Mesothelial cell of epicardium (in vitro differentiated cells): ENCODE data around the gene ELK4. TPM values are rescaled to one million over a fixed set of nuclear protein-coding genes. Genes with fewer than 3 reads are reported as not detected.

Experiments
- DNase-seq, 2 experiments: peaks; one replicate each; pipeline ENCODE4 v3.0.0; 2021; ENCODE audit warnings: low spot score in 2 of 2; ENCODE audit not compliant: unreplicated experiment in 2 of 2
- H3K27ac Mint-ChIP-seq: 2 replicates; pipeline ENCODE4 v1.8.0; 2021; ENCODE audit warnings: mixed read lengths
- H3K27me3 Mint-ChIP-seq: 2 replicates; pipeline ENCODE4 v1.8.0; 2021; ENCODE audit warnings: low read depth, mixed read lengths
- H3K36me3 Mint-ChIP-seq: 2 replicates; pipeline ENCODE4 v1.8.0; 2021; ENCODE audit warnings: mixed read lengths
- H3K4me1 Mint-ChIP-seq: 2 replicates; pipeline ENCODE4 v1.8.0; 2021; ENCODE audit warnings: mixed read lengths
- H3K4me3 Mint-ChIP-seq: 2 replicates; pipeline ENCODE4 v1.8.0; 2021; ENCODE audit warnings: mild to moderate bottlenecking, moderate library complexity, mixed read lengths
- H3K9me3 Mint-ChIP-seq: 2 replicates; pipeline ENCODE4 v1.8.0; 2021; ENCODE audit warnings: mixed read lengths
- total RNA-seq: library from RNA; stranded (reverse); gene quantifications from 3 replicates; pipeline ENCODE4 v1.2.1, GENCODE V29; 2021
- TF ChIP-seq, protein P1 (sequence below): fragments of 200-600 bp; sonication (generic); IDR thresholded peaks from one replicate; pipeline ENCODE4 v1.5.0; 2021; ENCODE audit warnings: antibody characterized with exemption; ENCODE audit not compliant: unreplicated experiment

The ELK4 gene
- total RNA-seq, 1 donor from 2014 or later, result 36.8 TPM

DNA sequence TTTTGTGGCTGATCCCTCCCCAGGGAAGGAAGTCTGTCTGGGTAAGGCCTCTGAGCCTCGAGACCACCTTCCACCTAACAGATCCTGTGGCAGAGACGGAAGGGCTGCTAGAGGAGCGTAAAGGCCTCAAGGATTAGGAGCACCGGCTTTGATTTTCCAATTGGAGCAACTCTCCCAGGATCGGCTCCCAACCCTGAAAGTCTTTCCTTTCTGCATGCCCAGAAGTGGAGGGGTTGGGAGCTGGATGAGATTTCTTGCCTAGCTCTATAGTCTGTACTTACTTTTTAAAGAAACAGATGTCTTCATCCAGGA, 41.4 kb downstream of the ELK4 start:
- H3K4me3 Mint-ChIP-seq, result no peak overlapping the region
- no peak overlapping the region for H3K27ac Mint-ChIP-seq
- peaks cover 2% of the 10 kb centered on the region for H3K36me3 Mint-ChIP-seq
- TF ChIP-seq, protein P1, sequence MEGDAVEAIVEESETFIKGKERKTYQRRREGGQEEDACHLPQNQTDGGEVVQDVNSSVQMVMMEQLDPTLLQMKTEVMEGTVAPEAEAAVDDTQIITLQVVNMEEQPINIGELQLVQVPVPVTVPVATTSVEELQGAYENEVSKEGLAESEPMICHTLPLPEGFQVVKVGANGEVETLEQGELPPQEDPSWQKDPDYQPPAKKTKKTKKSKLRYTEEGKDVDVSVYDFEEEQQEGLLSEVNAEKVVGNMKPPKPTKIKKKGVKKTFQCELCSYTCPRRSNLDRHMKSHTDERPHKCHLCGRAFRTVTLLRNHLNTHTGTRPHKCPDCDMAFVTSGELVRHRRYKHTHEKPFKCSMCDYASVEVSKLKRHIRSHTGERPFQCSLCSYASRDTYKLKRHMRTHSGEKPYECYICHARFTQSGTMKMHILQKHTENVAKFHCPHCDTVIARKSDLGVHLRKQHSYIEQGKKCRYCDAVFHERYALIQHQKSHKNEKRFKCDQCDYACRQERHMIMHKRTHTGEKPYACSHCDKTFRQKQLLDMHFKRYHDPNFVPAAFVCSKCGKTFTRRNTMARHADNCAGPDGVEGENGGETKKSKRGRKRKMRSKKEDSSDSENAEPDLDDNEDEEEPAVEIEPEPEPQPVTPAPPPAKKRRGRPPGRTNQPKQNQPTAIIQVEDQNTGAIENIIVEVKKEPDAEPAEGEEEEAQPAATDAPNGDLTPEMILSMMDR, result no peak
- no peak for DNase-seq
- H3K4me1 Mint-ChIP-seq, result peaks cover 3% of the 10 kb centered on the region
- peaks cover 10% of the 10 kb centered on the region for H3K27me3 Mint-ChIP-seq
- no peaks in the 10 kb centered on the region for H3K9me3 Mint-ChIP-seq

DNA sequence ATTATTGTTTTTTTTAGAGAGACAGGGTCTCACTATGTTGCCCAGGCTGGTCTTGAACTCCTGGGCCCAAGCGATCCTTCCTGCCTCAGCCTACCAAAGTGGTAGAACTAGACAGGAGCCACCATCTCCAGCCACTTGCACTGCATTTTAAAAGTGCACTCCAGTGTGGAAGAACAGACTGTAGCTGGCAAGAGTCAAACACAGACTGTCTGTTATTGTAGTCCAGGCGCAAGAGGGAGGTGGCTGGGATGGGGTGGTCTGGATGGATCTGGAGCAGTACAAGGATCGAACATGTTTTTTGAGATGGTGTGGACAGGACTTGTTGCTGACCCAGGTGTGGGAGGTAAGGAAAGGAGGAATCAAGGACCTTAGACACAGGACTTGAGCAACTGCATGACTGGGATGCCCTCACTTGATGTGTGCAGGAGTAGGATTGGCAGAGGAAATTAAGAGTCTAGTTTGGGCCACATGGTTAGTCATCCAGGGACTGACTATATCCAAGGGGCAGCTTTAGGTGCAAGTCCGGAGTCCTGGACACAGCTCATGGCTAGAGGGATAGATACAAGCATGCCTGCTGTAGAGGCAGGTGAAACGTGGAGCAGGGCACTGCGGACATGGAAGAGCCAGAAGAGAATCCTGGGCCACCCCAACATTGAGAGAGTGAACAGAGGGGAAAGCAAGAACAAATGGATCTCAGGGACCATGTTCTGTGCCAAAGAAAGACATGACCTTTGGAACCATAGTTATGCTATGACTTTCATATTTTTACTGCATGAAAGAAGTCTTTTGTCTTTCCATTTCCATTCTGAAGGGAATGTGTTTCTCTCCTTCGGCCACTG, 42.0 kb downstream of the ELK4 start:
- Mint-ChIP-seq H3K4me1 (peaks cover 3% of the 10 kb centered on the region), H3K9me3 (no peaks in the 10 kb centered on the region), H3K27me3 (peaks cover 10% of the 10 kb centered on the region), H3K4me3 (no peak overlapping the region), H3K36me3 (no peaks in the 10 kb centered on the region), H3K27ac (no peak overlapping the region)
- TF ChIP-seq, protein P1, result no peak
- no peak for DNase-seq

DNA sequence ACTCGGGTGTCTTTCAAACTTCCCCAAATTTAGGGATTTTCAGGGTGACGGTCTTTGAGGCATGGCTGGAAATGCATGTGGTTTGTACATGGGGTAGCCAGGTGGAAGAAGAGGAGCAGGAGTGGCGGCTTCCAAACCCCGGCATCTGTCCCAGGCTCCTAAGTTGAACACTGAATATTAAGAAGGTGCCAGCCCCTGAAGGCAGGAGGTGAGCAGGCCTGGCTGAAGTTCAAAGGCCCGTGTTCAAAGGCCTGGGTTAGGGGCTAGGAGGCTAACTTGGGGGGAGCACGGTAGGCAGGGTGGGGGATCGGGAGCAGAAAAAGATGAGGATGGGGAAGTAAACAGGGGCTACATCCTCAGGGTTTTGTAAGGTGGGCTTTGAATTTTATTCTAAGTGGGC, 42.8 kb downstream of the ELK4 start:
- peaks cover 3% of the 10 kb centered on the region for H3K4me1 Mint-ChIP-seq
- no peak for DNase-seq
- TF ChIP-seq, protein P1, result no peak
- no peaks in the 10 kb centered on the region for H3K9me3 Mint-ChIP-seq
- no peak overlapping the region for H3K27ac Mint-ChIP-seq
- H3K36me3 Mint-ChIP-seq, result no peaks in the 10 kb centered on the region
- no peak overlapping the region for H3K4me3 Mint-ChIP-seq
- H3K27me3 Mint-ChIP-seq, result peaks cover 10% of the 10 kb centered on the region

DNA sequence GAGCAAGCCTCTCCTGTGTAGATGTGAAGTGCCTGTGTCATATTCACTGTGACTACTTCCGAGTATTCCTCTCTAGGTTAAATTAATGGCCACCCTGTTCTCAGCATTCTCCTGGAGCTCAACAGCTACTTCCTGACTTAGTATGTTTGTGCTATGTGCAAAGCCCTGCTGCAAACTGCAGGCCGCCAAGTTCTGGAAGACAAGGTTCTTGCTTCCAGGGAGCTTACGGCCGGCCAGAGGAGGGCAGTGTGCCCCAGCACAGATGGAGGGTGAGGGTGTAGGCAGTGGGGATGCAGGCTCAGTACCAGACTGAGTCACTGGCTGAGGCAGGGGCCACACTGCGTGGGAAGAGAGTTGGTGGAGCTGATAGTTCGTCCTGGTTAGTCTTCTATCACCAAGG, 43.2 kb downstream of the ELK4 start:
- no peak overlapping the region for H3K4me3 Mint-ChIP-seq
- DNase-seq, result no peak
- H3K27ac Mint-ChIP-seq, result no peak overlapping the region
- TF ChIP-seq, protein P1, result no peak
- no peaks in the 10 kb centered on the region for H3K9me3 Mint-ChIP-seq
- H3K27me3 Mint-ChIP-seq, result peaks cover 10% of the 10 kb centered on the region
- H3K36me3 Mint-ChIP-seq, result no peaks in the 10 kb centered on the region
- H3K4me1 Mint-ChIP-seq, result peaks cover 3% of the 10 kb centered on the region

GRCh38 chr1:205587581-205587980, 44.2 kb downstream of the ELK4 start:
- Mint-ChIP-seq H3K36me3 (no peaks in the 10 kb centered on the region), H3K4me3 (no peak overlapping the region), H3K27ac (no peak overlapping the region), H3K27me3 (peaks cover 10% of the 10 kb centered on the region), H3K4me1 (peaks cover 3% of the 10 kb centered on the region), H3K9me3 (no peaks in the 10 kb centered on the region)
- DNase-seq, result no peak
- TF ChIP-seq, protein P1, result no peak
